Activated CD4-positive, CD25-positive, alpha-beta regulatory T cell treated with anti-CD3 and anti-CD28 coated beads, Interleukin-2, amount 50 U/mL, for 16 hours (primary cell): ENCODE results near the gene CAPN13.

Experiments
- DNase-seq: peaks from one replicate; pipeline ENCODE4 v3.0.0-alpha.2; 2020; ENCODE audit warnings: low read depth, low spot score

Gene CAPN13

DNA sequence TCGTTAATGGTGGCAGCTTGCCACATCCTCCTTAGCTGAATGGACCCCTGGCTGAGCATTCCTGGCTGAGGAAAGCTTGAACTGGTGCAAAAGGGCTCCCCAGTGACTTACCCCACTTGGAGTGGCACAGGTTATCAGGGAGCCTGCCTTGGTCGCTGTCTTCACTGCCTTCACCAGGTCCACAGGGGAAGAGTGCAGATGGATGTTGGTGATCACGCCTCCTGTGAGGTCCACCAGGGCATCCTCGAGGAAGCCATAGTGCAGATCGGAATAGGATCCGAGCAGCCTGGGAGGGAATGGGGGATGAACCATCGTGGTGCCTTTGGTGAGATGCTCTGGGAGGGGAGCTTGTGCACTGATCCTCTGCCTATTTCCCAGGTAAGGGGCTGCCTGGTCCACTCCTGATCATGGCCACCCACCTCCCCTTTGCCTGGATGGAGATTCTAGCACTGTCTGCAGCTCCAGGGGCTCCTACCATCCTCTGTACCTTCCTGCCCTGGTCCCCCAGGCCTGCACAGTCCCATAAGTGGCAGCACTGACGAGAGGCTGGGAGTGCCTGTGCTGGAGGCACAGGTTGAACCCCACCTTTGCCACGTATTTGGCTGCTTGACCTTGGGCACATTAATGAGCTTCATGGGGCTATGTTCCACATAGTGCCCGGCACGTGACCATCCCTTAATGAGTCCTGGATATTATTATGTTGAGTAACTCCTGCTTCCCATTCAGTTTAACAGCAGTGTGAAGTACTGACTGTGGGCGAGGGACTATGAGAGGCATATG lies 43.0 kb downstream of the CAPN13 start:
- no peak for DNase-seq

DNA sequence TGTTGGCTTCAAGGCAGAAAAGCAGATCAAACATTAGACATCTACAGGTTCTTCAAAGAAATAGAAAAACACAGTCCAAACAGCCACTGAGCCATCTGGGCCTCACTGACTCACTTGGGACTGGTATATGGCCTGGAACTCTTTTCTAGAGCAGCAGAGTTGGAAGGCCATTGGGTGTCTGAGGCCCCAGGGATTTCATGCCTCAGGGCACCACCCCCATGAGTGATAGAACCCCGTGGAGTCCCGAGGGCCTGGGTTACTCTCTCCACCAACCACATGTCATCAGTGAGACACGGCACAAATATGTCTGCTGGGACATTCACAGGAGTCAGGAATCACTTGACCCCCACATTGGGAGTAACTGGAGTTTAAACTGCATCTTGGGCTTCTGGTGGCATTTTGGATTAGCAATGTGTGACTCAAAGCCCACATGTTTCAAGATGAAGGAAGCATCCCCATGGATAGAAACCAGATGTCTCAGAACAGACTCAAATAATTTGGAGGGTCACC lies 44.0 kb downstream of the CAPN13 start:
- no peak for DNase-seq

DNA sequence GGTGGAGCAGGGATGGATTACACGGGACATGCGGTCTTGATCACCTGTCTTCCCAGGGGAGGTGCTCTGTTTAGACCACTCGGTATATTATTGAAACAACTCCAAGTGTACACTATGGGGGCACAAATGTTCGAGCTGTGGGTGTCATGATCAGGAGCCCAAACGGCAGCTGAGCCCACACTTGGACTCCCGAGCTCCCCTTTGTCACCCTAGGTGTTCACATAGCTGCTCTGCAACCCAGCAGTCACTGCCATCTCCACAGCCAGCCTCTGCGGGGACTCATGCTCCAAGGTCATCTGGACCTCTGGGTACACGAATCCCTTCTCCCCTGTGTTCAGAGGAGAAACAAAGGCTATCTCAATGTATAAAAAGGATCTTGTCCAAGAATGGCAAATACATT lies 46.0 kb downstream of the CAPN13 start:
- no peak for DNase-seq

DNA sequence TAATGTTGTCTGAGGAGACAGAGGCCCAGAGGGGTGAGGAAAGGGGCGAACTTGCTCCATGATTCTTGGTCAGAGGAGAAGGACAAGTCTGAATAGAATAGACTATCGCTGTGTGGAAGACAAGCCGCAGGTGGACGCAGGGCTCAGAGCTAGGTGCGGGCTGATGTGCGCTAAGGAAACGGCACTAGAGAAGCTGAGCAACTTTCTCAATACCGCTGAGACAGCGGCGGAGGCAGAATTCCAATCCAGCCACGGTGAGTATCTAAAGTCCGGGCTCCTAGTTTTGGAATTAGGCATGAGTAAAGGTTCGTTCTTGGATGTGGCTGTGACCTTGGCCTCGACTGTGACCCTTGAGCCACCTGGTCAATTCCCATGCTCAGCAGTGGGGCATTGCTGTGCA lies 47.8 kb downstream of the CAPN13 start:
- no peak for DNase-seq

DNA sequence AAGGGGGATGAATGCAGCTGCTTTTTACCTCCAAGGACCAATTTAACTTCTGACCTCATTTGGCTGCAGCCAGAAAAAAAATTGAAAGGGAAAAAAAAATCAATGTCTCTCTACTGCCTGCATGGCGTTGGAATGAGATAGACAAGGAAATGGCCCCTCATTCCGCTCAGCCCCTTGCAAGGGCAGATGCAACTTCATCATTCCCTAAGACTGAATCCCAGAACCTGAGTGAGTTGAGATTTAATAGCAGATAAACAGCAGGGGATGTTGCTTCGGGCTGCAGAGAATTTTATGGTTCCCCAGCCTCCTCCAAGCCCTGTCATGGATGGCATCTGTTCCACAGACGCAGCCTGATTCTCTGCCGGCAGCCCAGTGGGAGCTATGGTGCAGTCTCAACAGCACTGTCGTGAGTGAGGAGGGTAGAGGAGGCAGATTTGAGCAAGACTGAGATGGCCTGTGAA lies 49.0 kb downstream of the CAPN13 start:
- DNase-seq = no peak

DNA sequence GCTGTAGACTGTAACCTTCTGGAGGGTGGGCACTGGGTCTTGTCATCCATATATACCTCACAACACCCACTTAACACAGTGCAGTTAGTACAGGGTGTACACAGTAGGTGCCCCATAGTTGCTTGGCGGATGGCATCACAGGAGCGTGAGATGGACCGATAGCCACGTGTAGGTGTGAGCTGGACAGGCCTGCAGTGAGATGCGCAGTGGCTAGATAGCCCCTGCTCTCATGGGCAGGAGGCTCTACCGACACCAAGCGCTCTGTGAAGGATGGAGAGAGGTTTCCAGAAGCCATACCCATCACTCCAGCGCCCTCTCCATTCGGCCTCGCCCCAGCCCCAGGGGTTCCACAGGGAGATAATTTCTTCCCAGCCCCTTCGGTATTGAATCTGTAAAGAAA lies 49.5 kb downstream of the CAPN13 start:
- DNase-seq = no peak

DNA sequence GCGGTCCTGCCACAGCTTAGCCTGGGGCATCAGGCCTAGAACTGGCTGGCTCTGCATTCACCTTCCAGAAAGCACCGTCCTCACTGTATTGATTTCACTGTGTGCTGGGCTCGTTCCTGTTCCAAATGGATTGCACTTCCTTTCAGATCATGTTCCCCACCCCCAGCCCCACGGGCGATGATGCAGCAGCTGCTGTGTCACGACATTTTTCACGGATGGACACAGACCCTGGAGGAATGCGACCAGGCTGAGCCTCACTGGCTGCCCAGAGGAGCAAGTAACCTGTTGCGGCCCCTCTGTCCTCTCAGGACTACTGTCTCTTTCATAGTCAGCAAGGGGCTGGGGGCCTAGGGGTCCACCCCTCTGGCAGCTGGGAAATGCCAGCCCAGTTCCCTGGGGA lies 50.3 kb downstream of the CAPN13 start:
- no peak for DNase-seq

DNA sequence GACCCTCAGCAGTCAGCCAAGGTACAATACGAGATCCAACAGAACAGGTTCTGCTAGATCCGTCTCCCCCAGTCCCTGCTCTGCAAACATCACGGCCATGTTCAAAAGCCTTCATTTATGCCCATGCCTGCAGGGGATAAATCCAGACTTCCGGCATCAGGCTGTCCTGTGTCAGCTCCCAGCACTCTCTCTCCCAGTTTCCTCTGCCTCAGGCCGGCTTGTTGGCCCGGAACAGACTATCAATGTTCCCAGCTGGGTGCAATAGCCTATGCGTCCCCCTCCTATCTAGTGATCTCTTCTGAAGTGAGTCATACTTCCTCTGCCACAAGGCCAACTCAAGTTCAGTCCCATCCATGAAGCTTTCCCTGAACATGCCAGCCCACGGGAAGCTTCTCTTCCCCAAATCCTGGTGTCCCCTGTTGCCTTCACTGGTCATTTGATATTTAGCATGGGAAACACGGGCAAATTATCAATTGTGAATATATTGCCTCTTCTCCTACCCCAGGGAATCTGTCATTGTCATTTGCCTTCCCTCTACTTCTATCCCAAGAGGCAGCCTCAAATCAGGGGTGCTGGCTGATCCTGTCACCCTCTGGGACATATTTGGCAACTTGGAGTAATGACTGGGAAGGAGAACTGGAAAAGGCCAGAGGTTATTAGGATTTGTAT lies 51.1 kb downstream of the CAPN13 start:
- DNase-seq = no peak

DNA sequence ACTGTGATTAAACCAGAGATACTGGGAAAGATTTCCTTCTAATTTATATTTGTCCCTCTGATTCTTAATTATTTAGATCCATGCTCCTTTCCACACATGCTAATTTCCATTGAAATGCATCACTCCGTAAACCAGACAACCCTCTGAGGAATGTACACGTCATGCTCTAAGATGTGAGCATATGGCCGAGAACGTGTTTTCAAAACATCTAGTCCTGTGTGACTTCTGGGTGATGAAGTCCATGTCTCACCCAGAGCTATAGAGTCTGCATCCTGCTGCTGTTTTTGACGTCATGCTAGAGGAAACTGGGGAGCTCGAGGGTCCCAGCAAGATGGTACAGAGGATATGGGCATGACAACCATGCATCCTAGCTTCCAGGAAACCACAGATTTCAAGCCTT lies 53.6 kb downstream of the CAPN13 start:
- DNase-seq = no peak

DNA sequence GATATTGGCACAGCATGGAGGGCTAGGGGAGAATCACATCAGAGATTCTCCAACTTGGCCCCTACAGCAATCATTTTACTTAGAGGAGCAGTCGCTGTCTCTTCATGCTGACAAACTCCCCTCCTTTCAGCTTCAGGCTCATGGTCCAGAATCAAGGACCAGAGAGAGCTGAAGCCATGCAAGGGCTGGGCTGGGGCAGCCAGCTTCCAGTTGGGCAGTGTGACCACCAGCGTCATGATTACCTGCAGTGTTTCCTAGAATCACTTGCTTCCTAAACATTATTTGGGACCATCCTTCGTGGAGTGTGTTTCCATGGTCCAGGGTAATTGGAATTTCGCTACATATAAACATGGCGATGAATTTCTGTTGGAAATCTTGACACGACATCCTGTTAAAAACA lies 54.4 kb downstream of the CAPN13 start:
- DNase-seq = no peak

DNA sequence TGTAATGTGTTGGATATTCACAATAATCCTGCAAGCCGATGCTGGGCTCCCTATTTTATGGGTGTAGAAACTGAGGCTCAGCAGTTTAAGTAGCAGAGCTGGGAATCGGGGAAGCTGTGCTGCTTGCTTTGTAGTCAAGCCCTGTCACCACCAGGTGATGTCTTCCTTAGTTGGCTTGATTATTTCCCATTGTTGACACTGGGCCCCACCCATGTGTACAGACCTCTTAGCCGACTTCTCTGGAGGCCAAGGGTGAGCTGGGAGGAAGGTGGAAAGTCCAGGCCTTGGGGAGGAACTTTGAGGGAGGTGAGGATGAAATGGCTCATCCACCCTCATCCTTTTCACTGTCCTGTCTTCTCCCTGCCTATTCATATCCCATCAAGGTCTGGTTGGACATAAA lies 60.0 kb downstream of the CAPN13 start:
- no peak for DNase-seq

DNA sequence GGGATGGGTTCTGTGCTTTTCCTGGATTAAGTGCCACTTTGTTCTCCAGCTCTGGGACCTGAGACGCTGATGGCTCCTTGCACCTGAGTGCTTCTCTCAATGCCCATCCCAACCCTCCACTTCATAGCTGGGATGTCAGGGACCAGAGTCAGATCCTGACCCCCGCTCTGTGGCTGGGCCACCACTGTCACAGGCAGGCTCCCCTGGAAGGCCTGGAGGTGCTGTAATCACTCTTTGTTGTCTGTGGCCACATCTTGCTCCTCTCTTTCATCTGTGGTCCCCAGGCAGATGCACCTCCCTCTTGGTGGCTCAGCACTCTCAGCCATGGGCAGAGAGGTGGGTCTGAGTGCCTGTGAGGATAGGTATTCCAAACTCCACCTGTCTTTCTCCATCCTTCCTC lies 62.4 kb downstream of the CAPN13 start:
- no peak for DNase-seq

DNA sequence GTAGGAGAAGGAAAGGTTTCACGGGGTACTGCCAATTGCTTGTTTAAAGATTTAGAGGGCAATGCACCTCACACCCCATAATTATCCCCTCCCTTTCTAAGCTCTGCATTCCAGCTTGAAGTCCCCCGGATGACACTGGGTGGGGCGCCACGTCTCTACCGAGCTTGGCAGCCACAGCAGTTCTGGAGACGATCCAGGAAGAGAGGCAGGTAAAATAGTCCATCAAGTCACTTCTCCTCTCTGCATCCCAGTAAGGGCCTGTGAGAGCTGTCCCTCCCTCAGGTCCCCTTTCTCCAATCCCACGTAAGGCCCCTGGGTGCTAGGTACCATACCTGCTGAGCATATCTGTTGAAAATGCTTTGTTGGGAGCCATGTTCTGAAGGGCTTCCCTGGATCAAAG lies 65.7 kb downstream of the CAPN13 start:
- no peak for DNase-seq

DNA sequence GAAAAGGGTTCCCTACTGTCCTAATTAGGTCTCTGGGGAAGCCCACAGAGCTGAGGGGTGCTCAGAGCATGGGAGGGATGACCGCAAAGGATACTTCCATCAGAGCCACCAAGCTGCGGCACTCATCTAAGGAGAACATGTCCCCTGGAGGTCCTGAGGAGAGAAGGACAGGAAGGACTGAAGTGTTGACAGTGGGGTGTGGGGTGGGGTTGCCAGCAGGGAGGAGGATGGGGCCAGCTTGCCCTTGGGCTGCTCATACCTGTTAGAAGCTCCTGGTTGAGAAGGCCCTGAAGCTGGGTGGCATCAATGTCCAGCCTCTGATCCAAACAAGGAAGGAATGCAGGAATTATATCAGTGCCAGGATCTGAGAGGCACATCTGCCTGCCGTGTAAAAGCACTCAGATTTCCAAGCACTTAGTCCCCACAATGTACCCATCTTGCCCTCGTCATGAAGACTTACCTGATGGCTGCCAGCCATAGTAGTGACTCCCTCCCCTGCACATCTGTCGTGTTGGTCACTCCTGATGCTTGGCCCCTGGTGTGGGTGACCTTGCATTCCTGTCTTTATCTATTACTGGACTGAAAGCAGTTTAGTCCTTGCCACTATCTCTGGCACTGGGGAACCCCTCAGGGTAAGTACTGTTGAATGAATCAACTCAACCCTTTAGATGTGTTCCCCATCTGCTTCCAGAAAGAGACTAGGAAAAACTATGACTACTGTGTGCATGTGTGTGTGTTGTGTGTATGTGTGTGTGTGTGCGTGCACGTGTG lies 68.9 kb downstream of the CAPN13 start:
- DNase-seq = no peak

DNA sequence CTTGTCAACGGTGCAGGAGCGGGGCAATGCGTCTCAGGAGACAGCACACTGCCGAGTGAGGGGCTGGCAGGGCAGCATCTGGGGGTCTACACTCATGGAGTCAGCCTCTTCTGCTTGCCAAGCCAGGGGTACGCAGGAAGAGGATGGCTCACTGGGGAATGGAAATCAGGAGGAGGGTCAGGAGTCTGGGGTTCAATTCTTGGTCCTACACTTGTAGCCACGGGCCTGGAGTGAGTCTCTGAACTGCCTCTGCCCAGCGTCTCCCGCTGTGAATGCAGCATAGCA lies 70.0 kb downstream of the CAPN13 start:
- no peak for DNase-seq

DNA sequence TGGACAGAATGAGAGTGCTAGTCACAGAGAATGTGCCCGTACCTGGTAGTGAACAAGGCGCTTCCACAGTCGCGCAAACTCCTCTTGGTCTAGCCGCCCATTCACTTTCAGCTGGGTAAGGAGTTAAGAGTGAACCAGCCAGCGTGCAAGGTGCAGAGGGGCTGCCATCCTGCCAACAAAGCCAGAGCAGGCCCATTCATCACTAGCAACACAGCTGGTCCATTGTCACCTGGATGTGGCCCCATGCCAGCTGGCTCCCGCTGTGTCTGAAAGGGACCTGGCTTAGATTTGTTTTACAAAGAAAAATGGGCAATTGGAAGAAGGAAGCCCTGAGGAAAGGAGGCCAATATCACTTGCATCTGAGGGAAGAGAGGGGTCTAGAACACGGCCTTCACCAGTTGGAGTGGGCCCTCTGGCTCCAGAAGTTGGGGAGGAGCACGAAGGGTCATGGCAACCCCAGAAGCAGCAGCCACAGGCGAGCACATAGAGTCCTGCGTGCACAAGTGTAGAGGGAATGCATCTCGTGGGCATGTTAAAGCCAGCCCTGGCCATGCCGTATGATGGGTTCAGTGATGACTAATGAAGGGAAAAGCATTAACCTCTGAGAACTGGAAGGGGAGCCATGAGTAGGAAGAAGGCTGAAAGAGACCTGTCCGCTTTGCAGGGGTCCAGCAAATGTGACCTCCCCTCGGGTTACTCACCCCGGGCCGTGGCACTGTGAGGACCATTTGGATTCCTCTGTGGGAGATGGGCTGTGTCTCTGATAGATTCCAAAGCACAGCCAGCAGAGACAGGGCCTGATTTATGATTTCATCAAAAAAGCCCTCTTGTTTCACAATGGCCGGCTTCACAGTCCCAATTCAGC lies 70.6 kb downstream of the CAPN13 start:
- no peak for DNase-seq

DNA sequence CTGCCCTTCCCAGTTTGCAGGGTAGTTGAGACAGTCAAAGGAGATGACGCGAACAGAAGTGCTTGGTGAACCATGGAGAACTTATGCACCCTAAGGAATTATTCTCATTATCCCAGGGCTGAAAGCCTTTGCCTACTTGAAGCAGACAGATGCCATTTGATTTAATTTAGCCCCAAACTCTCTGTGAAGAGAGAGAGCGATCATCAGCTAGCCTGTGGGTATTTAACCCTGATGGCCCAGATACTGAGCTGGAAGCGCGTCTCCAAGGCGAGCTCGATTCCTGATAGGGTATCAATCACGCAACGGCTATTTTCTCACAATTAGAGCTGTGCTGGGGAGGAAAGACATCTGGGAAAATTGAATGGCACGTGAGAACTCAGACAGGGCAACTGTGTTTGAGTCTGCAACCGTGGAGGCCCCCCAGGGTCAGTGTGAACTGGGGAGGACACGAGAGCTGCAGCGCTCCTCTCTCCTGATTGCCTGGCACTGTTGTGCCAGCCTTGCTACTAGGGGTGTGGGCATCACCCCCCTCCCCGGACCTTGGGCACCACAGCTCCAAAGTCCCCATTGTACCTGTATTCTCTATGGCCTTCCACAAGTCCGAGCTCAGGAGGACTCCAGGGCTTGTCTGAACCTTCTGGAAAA lies 73.2 kb downstream of the CAPN13 start:
- no peak for DNase-seq

DNA sequence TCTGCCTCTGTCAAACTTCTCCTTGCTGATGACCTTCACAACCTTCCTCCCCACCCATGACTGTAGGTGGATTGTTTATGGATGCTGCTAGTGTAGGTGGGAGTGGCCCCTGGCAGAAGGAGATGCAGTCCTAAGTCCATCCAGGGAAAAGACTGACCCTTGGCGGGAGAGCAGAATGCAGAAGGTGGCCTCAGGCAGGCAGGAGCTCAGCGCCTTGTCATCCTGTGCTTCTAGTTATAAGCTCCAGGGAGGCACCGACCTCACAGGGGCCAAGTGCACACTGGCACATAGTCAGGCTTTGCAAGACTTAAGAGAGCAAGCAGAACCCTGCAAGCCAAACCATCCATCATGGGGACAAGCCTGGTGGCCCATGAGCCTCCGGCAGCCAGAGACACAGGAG lies 74.4 kb downstream of the CAPN13 start:
- DNase-seq = no peak

DNA sequence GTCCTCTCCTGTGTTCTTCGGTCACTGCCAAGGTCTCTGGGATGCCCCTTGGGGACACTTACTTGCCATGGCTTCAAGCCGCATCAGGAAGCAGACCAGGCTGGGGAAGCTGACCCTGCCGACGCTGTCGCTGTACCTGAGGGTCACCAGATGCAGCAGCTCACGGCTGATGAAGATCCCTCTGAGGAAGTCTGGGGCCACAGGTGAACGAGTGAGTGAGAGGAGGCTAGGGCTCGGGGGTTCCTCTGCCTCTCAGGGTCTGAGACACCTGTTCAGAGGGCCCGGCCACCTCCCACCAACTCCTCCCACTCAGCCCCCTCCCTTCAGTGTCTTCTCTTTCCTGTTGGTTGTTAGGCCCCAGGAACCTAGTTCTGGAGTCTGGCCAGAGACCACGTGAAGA lies 74.9 kb downstream of the CAPN13 start:
- DNase-seq = no peak

DNA sequence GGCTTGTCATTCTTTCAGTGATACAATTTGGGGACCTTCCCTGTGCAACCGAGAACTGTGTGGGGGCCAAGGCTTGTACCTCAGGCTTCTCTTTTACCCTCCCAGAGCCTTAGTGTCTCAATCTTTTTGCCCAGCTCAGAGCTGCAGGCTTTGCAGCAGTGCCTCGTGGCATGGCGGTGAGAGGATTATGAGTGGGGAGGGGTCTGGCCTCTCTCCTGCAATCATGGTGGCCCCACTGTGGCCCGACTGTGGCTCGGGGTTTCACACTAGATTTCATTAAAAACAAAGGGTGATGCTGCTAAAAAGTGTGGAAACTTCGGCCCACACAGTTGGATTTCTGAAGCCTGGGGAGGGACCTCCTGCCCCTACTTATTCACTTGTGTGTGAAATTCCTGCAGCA lies 75.5 kb downstream of the CAPN13 start:
- no peak for DNase-seq
